ENCODE results near the gene MNX1. TPM values are rescaled to one million over a fixed set of nuclear protein-coding genes. Genes with fewer than 3 reads are reported as not detected.

MNX1 gene
- total and polyA plus RNA-seq, 4 donors, result 0.08 TPM; not detected in 3

- no peak overlapping the region for H3K4me3 ChIP-seq (ENCODE audit: low read depth in 1 of 3, low read length in 3 of 3)
- H3K9me3 ChIP-seq (ENCODE audit: control insufficient read depth in 4 of 4, low read length in 3 of 4), result no peaks in the 10 kb centered on the region
- DNase-seq (ENCODE audit: low spot score), result no peak
- H3K27ac ChIP-seq (ENCODE audit: low read depth in 1 of 2, low read length in 2 of 2), result no peak overlapping the region
- no peaks in the 10 kb centered on the region for H3K27me3 ChIP-seq (ENCODE audit: control insufficient read depth in 4 of 4, insufficient read depth in 4 of 4, low read length in 3 of 4)
- H3K36me3 ChIP-seq (ENCODE audit: control insufficient read depth in 4 of 4, insufficient read depth in 3 of 4, low read depth in 1 of 4, low read length in 3 of 4), result no peaks in the 10 kb centered on the region
- TF ChIP-seq SP1 (IDR thresholded peaks at IDR 0.05) (no peak), CTCF (IDR thresholded peaks at IDR 0.05; ENCODE audit: low read depth, low read length, missing input control) (no peak), FOXA2 (IDR thresholded peaks at IDR 0.05) (no peak), MAX (IDR thresholded peaks at IDR 0.05) (no peak), JUND (IDR thresholded peaks at IDR 0.05) (no peak), NR2F2 (IDR thresholded peaks at IDR 0.05) (no peak), RXRA (IDR thresholded peaks at IDR 0.05) (no peak), YY1 (IDR thresholded peaks at IDR 0.05) (no peak), FOXA1 (IDR thresholded peaks at IDR 0.05) (no peak), HNF4A (conservative IDR thresholded peaks at IDR 0.05) (no peak), TAF1 (conservative IDR thresholded peaks at IDR 0.05) (no peak), GABPA (IDR thresholded peaks at IDR 0.05 in 1 of 2, conservative IDR thresholded peaks at IDR 0.05 in 1 of 2) (no peak), REST (IDR thresholded peaks at IDR 0.05) (no peak), ZBTB33 (IDR thresholded peaks at IDR 0.05) (no peak), RAD21 (IDR thresholded peaks at IDR 0.05) (no peak), EGR1 (IDR thresholded peaks at IDR 0.05; ENCODE audit: low read depth in 2 of 2) (no peak), HNF4G (IDR thresholded peaks at IDR 0.05) (no peak), ATF3 (IDR thresholded peaks at IDR 0.05) (no peak)
- 83% methylated on average over 14 of the region's 14 CpGs for WGBS
- H3K4me1 ChIP-seq (ENCODE audit: control insufficient read depth in 4 of 4, insufficient read depth in 4 of 4, low read length in 3 of 4), result no peaks in the 10 kb centered on the region
- no peak overlapping the region for H3K9ac ChIP-seq (ENCODE audit: low read depth in 1 of 2, low read length in 2 of 2)
Observed at GRCh38 chr7:156984174-156984891, 26.1 kb downstream of the MNX1 start.

Data from liver (tissue), 9 donors.